ENCODE measurements around the gene DAPP1.

DAPP1 gene

GRCh38 chr4:99807666-99808065 is 9.0 kb upstream of the DAPP1 start:
- Histone ChIP-seq H3K36me3 (ENCODE audit: insufficient read depth, low read length) (no peaks in the 10 kb centered on the region), H3K79me2 (ENCODE audit: insufficient read depth, low read length) (no peaks in the 10 kb centered on the region), H2AFZ (ENCODE audit: low read length) (0 out of 2 replicates have a peak overlapping the region, but pooled peaks have one; percentile 2), H3K4me2 (ENCODE audit: low read depth, low read length, poor library complexity, severe bottlenecking) (no peak overlapping the region), H3K4me1 (ENCODE audit: insufficient read depth, low read length, poor library complexity, severe bottlenecking) (no peaks in the 10 kb centered on the region), H3K27me3 (ENCODE audit: insufficient read depth, low read length, poor library complexity, severe bottlenecking) (no peaks in the 10 kb centered on the region), H3K9ac (ENCODE audit: low read depth, low read length, poor library complexity, severe bottlenecking) (no peak overlapping the region), H4K20me1 (ENCODE audit: insufficient read depth, low read length, poor library complexity, severe bottlenecking) (no peaks in the 10 kb centered on the region), H3F3A (ENCODE audit: low read depth) (no peaks in the 10 kb centered on the region), H3K4me3 (ENCODE audit: low read length, poor library complexity, severe bottlenecking) (no peak overlapping the region), H3K9me2 (replicated peaks; ENCODE audit: low read depth, low read length) (no peaks in the 10 kb centered on the region), H3K9me3 (ENCODE audit: insufficient read depth, low read depth, low read length) (no peaks in the 10 kb centered on the region)
- TF ChIP-seq, protein P1, sequence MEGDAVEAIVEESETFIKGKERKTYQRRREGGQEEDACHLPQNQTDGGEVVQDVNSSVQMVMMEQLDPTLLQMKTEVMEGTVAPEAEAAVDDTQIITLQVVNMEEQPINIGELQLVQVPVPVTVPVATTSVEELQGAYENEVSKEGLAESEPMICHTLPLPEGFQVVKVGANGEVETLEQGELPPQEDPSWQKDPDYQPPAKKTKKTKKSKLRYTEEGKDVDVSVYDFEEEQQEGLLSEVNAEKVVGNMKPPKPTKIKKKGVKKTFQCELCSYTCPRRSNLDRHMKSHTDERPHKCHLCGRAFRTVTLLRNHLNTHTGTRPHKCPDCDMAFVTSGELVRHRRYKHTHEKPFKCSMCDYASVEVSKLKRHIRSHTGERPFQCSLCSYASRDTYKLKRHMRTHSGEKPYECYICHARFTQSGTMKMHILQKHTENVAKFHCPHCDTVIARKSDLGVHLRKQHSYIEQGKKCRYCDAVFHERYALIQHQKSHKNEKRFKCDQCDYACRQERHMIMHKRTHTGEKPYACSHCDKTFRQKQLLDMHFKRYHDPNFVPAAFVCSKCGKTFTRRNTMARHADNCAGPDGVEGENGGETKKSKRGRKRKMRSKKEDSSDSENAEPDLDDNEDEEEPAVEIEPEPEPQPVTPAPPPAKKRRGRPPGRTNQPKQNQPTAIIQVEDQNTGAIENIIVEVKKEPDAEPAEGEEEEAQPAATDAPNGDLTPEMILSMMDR (conservative IDR thresholded peaks at IDR 0.05; ENCODE audit: low read length), result no peak
- no peak for TF ChIP-seq EZH2phosphoT487 (IDR thresholded peaks at IDR 0.05; ENCODE audit: borderline replicate concordance)

GRCh38 chr4:99808260-99808857 is 8.3 kb upstream of the DAPP1 start:
- H3K27me3 ChIP-seq (ENCODE audit: insufficient read depth, low read length, poor library complexity, severe bottlenecking), result no peaks in the 10 kb centered on the region
- H3F3A ChIP-seq (ENCODE audit: low read depth), result no peaks in the 10 kb centered on the region
- H4K20me1 ChIP-seq (ENCODE audit: insufficient read depth, low read length, poor library complexity, severe bottlenecking), result no peaks in the 10 kb centered on the region
- no peaks in the 10 kb centered on the region for H3K4me1 ChIP-seq (ENCODE audit: insufficient read depth, low read length, poor library complexity, severe bottlenecking)
- no peaks in the 10 kb centered on the region for H3K9me3 ChIP-seq (ENCODE audit: insufficient read depth, low read depth, low read length)
- peak overlapping the region; percentile 75; the same call in 1 of the 2 replicates for H2AFZ ChIP-seq (ENCODE audit: low read length)
- H3K4me2 ChIP-seq (ENCODE audit: low read depth, low read length, poor library complexity, severe bottlenecking), result peak overlapping the region; percentile 1
- no peak overlapping the region for H3K9ac ChIP-seq (ENCODE audit: low read depth, low read length, poor library complexity, severe bottlenecking)
- no peak overlapping the region for H3K4me3 ChIP-seq (ENCODE audit: low read length, poor library complexity, severe bottlenecking)
- H3K36me3 ChIP-seq (ENCODE audit: insufficient read depth, low read length), result no peaks in the 10 kb centered on the region
- no peaks in the 10 kb centered on the region for H3K79me2 ChIP-seq (ENCODE audit: insufficient read depth, low read length)
- no peaks in the 10 kb centered on the region for H3K9me2 ChIP-seq (replicated peaks; ENCODE audit: low read depth, low read length)
- TF ChIP-seq, protein P1 (conservative IDR thresholded peaks at IDR 0.05; ENCODE audit: low read length), result peak; percentile 88
- TF ChIP-seq EZH2phosphoT487 (IDR thresholded peaks at IDR 0.05; ENCODE audit: borderline replicate concordance), result no peak

DNA sequence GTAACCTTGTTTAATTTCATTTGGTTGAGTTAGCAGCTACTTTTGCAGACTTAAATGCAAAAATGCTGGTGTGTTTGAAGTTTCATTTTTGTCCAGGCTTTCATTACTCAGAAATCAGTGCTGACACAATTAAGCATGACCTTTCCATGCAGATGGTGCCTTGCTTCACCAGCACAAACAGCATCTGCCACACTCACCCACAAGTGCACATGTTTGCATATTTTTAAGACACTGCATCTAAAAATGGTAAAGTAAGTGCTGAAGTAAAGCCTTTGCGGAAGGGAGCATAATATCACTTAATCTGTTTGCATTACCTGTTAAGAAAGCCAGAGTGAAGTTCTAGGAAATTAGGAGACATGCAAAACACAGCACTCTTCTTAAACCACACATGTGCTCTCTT is 7.3 kb upstream of the DAPP1 start:
- no peak for TF ChIP-seq EZH2phosphoT487 (IDR thresholded peaks at IDR 0.05; ENCODE audit: borderline replicate concordance)
- TF ChIP-seq, protein P1 (conservative IDR thresholded peaks at IDR 0.05; ENCODE audit: low read length), result no peak
- H3K79me2 ChIP-seq (ENCODE audit: insufficient read depth, low read length), result no peaks in the 10 kb centered on the region
- no peaks in the 10 kb centered on the region for H3K9me3 ChIP-seq (ENCODE audit: insufficient read depth, low read depth, low read length)
- H2AFZ ChIP-seq (ENCODE audit: low read length), result peak overlapping the region; percentile 75; the same call in 1 of the 2 replicates
- H3K9ac ChIP-seq (ENCODE audit: low read depth, low read length, poor library complexity, severe bottlenecking), result no peak overlapping the region
- H3K4me2 ChIP-seq (ENCODE audit: low read depth, low read length, poor library complexity, severe bottlenecking), result no peak overlapping the region
- H4K20me1 ChIP-seq (ENCODE audit: insufficient read depth, low read length, poor library complexity, severe bottlenecking), result no peaks in the 10 kb centered on the region
- H3K27me3 ChIP-seq (ENCODE audit: insufficient read depth, low read length, poor library complexity, severe bottlenecking), result no peaks in the 10 kb centered on the region
- no peak overlapping the region for H3K4me3 ChIP-seq (ENCODE audit: low read length, poor library complexity, severe bottlenecking)
- H3F3A ChIP-seq (ENCODE audit: low read depth), result no peaks in the 10 kb centered on the region
- H3K9me2 ChIP-seq (replicated peaks; ENCODE audit: low read depth, low read length), result no peaks in the 10 kb centered on the region
- no peaks in the 10 kb centered on the region for H3K36me3 ChIP-seq (ENCODE audit: insufficient read depth, low read length)
- H3K4me1 ChIP-seq (ENCODE audit: insufficient read depth, low read length, poor library complexity, severe bottlenecking), result no peaks in the 10 kb centered on the region

Data from Loucy (cell line).